ENCODE data around the gene HTRA3.

DNA sequence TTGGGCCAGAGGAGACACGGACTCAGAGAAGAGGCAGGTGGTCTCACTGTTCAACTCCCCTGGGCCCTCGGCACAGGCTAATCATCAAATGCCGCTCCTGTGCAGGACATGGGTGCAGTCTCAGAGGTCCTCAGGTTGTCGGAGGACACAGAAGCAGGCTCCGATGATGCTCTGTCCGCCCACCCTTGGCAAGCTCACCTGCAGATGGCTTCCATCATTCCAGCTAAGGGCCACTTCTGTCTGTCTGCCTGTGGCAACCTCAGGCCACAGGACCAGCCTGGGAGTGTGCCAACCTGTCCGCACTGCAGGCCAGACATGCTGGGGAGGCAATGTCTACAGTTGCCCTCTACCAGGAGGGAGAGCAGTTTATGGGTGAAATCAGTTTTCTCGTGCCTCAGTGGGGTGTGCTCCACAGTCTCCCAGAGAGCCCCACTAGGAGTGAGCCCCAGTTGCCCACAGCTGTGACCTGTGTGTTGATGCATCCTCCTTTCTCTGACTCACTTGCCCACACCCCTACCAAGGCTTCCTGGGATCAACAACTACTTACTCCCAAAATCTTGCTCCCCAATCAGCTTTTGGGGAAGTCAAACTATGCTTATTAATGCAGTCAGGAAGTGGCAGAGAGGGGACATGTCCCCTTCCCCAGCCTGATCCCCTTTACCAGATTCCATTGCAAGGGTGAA lies 55.9 kb downstream of the HTRA3 start:
- no peak for TF ChIP-seq POLR2A (IDR thresholded peaks at IDR 0.05)
- TF ChIP-seq, protein P1, sequence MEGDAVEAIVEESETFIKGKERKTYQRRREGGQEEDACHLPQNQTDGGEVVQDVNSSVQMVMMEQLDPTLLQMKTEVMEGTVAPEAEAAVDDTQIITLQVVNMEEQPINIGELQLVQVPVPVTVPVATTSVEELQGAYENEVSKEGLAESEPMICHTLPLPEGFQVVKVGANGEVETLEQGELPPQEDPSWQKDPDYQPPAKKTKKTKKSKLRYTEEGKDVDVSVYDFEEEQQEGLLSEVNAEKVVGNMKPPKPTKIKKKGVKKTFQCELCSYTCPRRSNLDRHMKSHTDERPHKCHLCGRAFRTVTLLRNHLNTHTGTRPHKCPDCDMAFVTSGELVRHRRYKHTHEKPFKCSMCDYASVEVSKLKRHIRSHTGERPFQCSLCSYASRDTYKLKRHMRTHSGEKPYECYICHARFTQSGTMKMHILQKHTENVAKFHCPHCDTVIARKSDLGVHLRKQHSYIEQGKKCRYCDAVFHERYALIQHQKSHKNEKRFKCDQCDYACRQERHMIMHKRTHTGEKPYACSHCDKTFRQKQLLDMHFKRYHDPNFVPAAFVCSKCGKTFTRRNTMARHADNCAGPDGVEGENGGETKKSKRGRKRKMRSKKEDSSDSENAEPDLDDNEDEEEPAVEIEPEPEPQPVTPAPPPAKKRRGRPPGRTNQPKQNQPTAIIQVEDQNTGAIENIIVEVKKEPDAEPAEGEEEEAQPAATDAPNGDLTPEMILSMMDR (IDR thresholded peaks at IDR 0.05): no peak

Data from lower leg skin (tissue), 3 donors.